ENCODE data around the gene KDM5A. TPM values are rescaled to one million over a fixed set of nuclear protein-coding genes. Genes with fewer than 3 reads are reported as not detected.

The KDM5A gene
- total RNA-seq, 1 donor from 2014 or later: 45.7 TPM

GRCh38 chr12:265096-265495 is 124.0 kb downstream of the KDM5A start:
- Histone ChIP-seq H3K27me3 (no peaks in the 10 kb centered on the region), H3K27ac (no peak overlapping the region), H3K4me1 (peaks cover 9% of the 10 kb centered on the region), H3K9me3 (no peaks in the 10 kb centered on the region), H3K36me3 (no peaks in the 10 kb centered on the region), H3K4me3 (no peak overlapping the region)
- TF ChIP-seq POLR2AphosphoS5 (IDR thresholded peaks at IDR 0.05; ENCODE audit: insufficient read depth in 1 of 2, low read depth in 1 of 2): no peak
- intact Hi-C loops (cut with DNase I): no loop called here
- no peak for DNase-seq (ENCODE audit: extremely low spot score in 2 of 2)

- H3K27me3 ChIP-seq: no peaks in the 10 kb centered on the region
- no peak overlapping the region for H3K4me3 ChIP-seq
- no peak for TF ChIP-seq CTCF (IDR thresholded peaks at IDR 0.05)
- TF ChIP-seq POLR2A (IDR thresholded peaks at IDR 0.05): no peak
- no peak for TF ChIP-seq POLR2AphosphoS5 (IDR thresholded peaks at IDR 0.05; ENCODE audit: insufficient read depth in 1 of 2, low read depth in 1 of 2)
- no peaks in the 10 kb centered on the region for H3K36me3 ChIP-seq
- intact Hi-C loops (cut with DNase I): no loop called here
- no peak overlapping the region for H3K27ac ChIP-seq
- H3K4me1 ChIP-seq: peaks cover 9% of the 10 kb centered on the region
- no peak for DNase-seq (ENCODE audit: extremely low spot score in 2 of 2)
- H3K9me3 ChIP-seq: no peaks in the 10 kb centered on the region
Observed at GRCh38 chr12:264269-264668, 124.9 kb downstream of the KDM5A start.

- peaks cover 5% of the 10 kb centered on the region for H3K4me1 ChIP-seq
- intact Hi-C loops (cut with DNase I): no loop called here
- H3K4me3 ChIP-seq: no peak overlapping the region
- no peaks in the 10 kb centered on the region for H3K36me3 ChIP-seq
- no peak overlapping the region for H3K27ac ChIP-seq
- no peaks in the 10 kb centered on the region for H3K27me3 ChIP-seq
- TF ChIP-seq POLR2A (IDR thresholded peaks at IDR 0.05) (no peak), CTCF (IDR thresholded peaks at IDR 0.05) (no peak), POLR2AphosphoS5 (IDR thresholded peaks at IDR 0.05; ENCODE audit: insufficient read depth in 1 of 2, low read depth in 1 of 2) (no peak)
- H3K9me3 ChIP-seq: no peaks in the 10 kb centered on the region
- no peak for DNase-seq (ENCODE audit: extremely low spot score in 2 of 2)
Observed at GRCh38 chr12:263574-263973, 125.5 kb downstream of the KDM5A start.

- Histone ChIP-seq H3K4me3 (no peak within 1 kb of the TSS), H3K27ac (no peak within 1 kb of the TSS), H3K36me3 (no peaks in the 10 kb centered on the region), H3K4me1 (no peaks in the 10 kb centered on the region), H3K27me3 (no peaks in the 10 kb centered on the region), H3K9me3 (no peaks in the 10 kb centered on the region)
- intact Hi-C loops (cut with DNase I): no loop called here
- TF ChIP-seq POLR2A (IDR thresholded peaks at IDR 0.05) (no peak), CTCF (IDR thresholded peaks at IDR 0.05) (no peak), POLR2AphosphoS5 (IDR thresholded peaks at IDR 0.05; ENCODE audit: insufficient read depth in 1 of 2, low read depth in 1 of 2) (no peak)
- DNase-seq (ENCODE audit: extremely low spot score in 2 of 2): no peak
Observed at GRCh38 chr12:262817-263216, 126.3 kb downstream of the KDM5A start, which contains the start of gene SLC6A13. SLC6A13 (minus strand) TSS chr12:262836; CDS start chr12:260052, 2,784 bp downstream.

GRCh38 chr12:262113-262512 is 127.0 kb downstream of the KDM5A start:
- intact Hi-C loops (cut with DNase I): no loop called here

More at GRCh38 chr12:262113-262512, 127.0 kb downstream of the KDM5A start:
- TF ChIP-seq POLR2A (IDR thresholded peaks at IDR 0.05) (no peak), CTCF (IDR thresholded peaks at IDR 0.05) (no peak), POLR2AphosphoS5 (IDR thresholded peaks at IDR 0.05; ENCODE audit: insufficient read depth in 1 of 2, low read depth in 1 of 2) (no peak)
- no peaks in the 10 kb centered on the region for H3K9me3 ChIP-seq
- H3K27me3 ChIP-seq: no peaks in the 10 kb centered on the region
- no peak for DNase-seq (ENCODE audit: extremely low spot score in 2 of 2)
- H3K4me1 ChIP-seq: no peaks in the 10 kb centered on the region
- H3K4me3 ChIP-seq: no peak overlapping the region
- H3K36me3 ChIP-seq: no peaks in the 10 kb centered on the region
- no peak overlapping the region for H3K27ac ChIP-seq

Data from vagina (tissue), 2 donors.